PC-9 (cell line): Measurements from ENCODE around the gene GRM8. TPM values are rescaled to one million over a fixed set of nuclear protein-coding genes. Genes with fewer than 3 reads are reported as not detected.

ENCODE experiments used
- BruUV-seq: library from RNA; stranded (reverse); fragments of 400-500 nt; replicated peaks from 2 replicates; lab custom pipeline; 2021; lab: Mats Ljungman, UMichigan
- CTCF ChIA-PET: fragments of 300-600 bp; sonication (Branson Sonifier 250); formaldehyde crosslinking; loops from one replicate; lab custom pipeline; 2022; ENCODE audit warnings: antibody characterized with exemption; lab: Charles Lee
- POLR2A ChIA-PET: fragments of 300-600 bp; sonication (Branson Sonifier 250); formaldehyde crosslinking; loops from one replicate; lab custom pipeline; 2022; ENCODE audit warnings: antibody characterized with exemption; ENCODE audit not compliant: unreplicated experiment; lab: Charles Lee
- DNase-seq, 2 experiments: peaks; one replicate each; pipeline versions ENCODE4 v3.0.0 to v3.0.0-alpha.2; 2015 to 2022; ENCODE audit warnings: mixed read lengths in 1 of 2
- H2AFZ ChIP-seq: fragments of 200-600 bp; sonication (generic); 2 replicates; pipeline ENCODE4 v1.8.1; 2017; ENCODE audit warnings: antibody characterized with exemption
- H3F3A ChIP-seq: fragments of 200-600 bp; sonication (generic); 2 replicates; pipeline ENCODE4 v1.8.1; 2017; ENCODE audit warnings: antibody characterized with exemption, mild to moderate bottlenecking, low read depth; ENCODE audit not compliant: insufficient read depth
- H3K27ac ChIP-seq: fragments of 200-600 bp; sonication (generic); 2 replicates; pipeline ENCODE4 v1.6.1; 2016; ENCODE audit warnings: mixed run types
- H3K27me3 ChIP-seq: fragments of 200-600 bp; sonication (generic); 2 replicates; pipeline ENCODE4 v1.6.1; 2016; ENCODE audit warnings: low read depth, mixed run types; ENCODE audit not compliant: insufficient read depth
- H3K36me3 ChIP-seq: fragments of 200-600 bp; sonication (generic); 2 replicates; pipeline ENCODE4 v1.6.1; 2016; ENCODE audit warnings: low read depth, mixed run types
- H3K4me1 ChIP-seq: fragments of 200-600 bp; sonication (generic); replicated peaks from 2 replicates; pipeline ENCODE4 v1.6.1; 2016; ENCODE audit warnings: mixed run types; ENCODE audit not compliant: insufficient read depth
- H3K4me2 ChIP-seq: fragments of 200-600 bp; sonication (generic); 2 replicates; pipeline ENCODE4 v1.6.1; 2017; ENCODE audit warnings: mixed run types
- H3K4me3 ChIP-seq: fragments of 200-600 bp; sonication (generic); 2 replicates; pipeline ENCODE4 v1.6.1; 2016; ENCODE audit warnings: mixed run types
- H3K79me2 ChIP-seq: fragments of 200-600 bp; sonication (generic); 2 replicates; pipeline ENCODE4 v1.6.1; 2017; ENCODE audit warnings: low read depth, mixed run types
- H3K9me2 ChIP-seq: fragments of 200-600 bp; sonication (generic); 2 replicates; pipeline ENCODE4 v1.8.1; 2017; ENCODE audit warnings: mild to moderate bottlenecking; ENCODE audit not compliant: insufficient read depth
- H3K9me3 ChIP-seq: fragments of 200-600 bp; sonication (generic); 2 replicates; pipeline ENCODE4 v1.8.1; 2016; ENCODE audit warnings: low read depth; ENCODE audit not compliant: insufficient read depth
- H4K20me1 ChIP-seq: fragments of 200-600 bp; sonication (generic); 2 replicates; pipeline ENCODE4 v1.8.1; 2017; ENCODE audit not compliant: insufficient read depth
- EZH2 ChIP-seq: fragments of 200-600 bp; sonication (generic); IDR thresholded peaks from 2 replicates; pipeline ENCODE4 v1.8.0; 2017; ENCODE audit warnings: antibody characterized with exemption, low read depth
- intact Hi-C: fragments of 100-400 bp; cut with micrococcal nuclease; formaldehyde crosslinking; loops from one replicate; pipeline ENCODE4 v1.10.0; 2022; ENCODE audit not compliant: unreplicated experiment
- total RNA-seq: library from RNA; stranded (reverse); gene quantifications from 2 replicates; pipeline ENCODE4 v1.2.3, GENCODE V29; 2021
- TF ChIP-seq, protein P1 (sequence below): fragments of 200-600 bp; sonication (generic); conservative IDR thresholded peaks from 2 replicates; pipeline ENCODE4 v1.6.1; 2017; ENCODE audit warnings: mixed run types, antibody characterized with exemption, mild to moderate bottlenecking, moderate library complexity

The GRM8 gene
- total RNA-seq, 1 experiment from 2014 or later, result not detected

DNA sequence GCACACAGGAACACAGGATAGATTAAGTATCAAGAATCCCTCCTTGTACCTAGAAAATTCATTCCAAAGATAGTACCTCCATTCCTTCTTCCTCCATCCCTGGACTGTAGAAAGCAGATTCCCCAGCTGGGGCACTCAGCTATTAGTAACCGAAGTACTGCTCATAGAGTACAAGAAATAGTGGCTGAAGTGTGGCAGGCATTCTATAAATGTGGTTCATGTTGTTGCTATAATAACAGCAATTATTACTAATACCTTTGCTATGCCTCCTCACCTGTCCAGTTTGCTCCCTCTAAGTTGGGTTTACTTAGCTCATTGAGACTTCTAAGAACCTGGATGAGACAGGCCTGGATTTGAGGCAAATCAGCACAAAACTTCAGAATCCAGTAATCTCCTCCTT, 453.2 kb downstream of the GRM8 start:
- intact Hi-C loops, result no loop called here
- Histone ChIP-seq H3K4me3 (no peak overlapping the region), H3K79me2 (no peaks in the 10 kb centered on the region), H4K20me1 (no peaks in the 10 kb centered on the region), H3K9me2 (no peaks in the 10 kb centered on the region), H3F3A (no peaks in the 10 kb centered on the region), H3K27me3 (no peaks in the 10 kb centered on the region), H3K4me2 (no peak overlapping the region), H3K4me1 (no peaks in the 10 kb centered on the region), H2AFZ (no peak overlapping the region), H3K9me3 (no peaks in the 10 kb centered on the region), H3K27ac (no peak overlapping the region), H3K36me3 (no peaks in the 10 kb centered on the region)
- ChIA-PET POLR2A (interaction anchor here (0.6 kb wide), 1 partner anchor 291 kb away, joined by 5 read pairs; no protein-coding TSS in a partner anchor), CTCF (no interaction called here)
- TF ChIP-seq, protein P1, sequence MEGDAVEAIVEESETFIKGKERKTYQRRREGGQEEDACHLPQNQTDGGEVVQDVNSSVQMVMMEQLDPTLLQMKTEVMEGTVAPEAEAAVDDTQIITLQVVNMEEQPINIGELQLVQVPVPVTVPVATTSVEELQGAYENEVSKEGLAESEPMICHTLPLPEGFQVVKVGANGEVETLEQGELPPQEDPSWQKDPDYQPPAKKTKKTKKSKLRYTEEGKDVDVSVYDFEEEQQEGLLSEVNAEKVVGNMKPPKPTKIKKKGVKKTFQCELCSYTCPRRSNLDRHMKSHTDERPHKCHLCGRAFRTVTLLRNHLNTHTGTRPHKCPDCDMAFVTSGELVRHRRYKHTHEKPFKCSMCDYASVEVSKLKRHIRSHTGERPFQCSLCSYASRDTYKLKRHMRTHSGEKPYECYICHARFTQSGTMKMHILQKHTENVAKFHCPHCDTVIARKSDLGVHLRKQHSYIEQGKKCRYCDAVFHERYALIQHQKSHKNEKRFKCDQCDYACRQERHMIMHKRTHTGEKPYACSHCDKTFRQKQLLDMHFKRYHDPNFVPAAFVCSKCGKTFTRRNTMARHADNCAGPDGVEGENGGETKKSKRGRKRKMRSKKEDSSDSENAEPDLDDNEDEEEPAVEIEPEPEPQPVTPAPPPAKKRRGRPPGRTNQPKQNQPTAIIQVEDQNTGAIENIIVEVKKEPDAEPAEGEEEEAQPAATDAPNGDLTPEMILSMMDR, result no peak
- no peak for TF ChIP-seq EZH2
- no TSS peak for BruUV-seq
- DNase-seq, result no peak

DNA sequence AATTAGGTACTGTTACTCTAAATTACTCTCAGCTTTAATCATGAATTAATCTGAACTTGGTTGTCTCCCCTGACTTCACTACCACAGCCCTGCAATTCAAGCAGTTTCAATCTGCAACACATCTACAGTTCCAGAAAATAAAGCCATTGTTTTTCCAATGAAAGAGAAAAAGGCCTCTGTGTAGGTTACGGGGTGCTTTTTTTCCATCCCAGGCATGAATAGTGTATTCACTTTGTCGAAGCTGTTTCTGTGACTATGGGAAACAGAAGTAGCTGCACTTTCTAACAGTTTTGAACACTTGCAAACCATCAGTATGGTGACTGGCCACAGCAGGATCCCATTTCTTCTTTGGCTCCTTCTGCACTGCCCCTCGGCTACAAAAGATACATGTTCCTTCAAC, 460.2 kb downstream of the GRM8 start:
- no peak overlapping the region for H3K27ac ChIP-seq
- BruUV-seq, result no TSS peak
- DNase-seq, result no peak
- no peak overlapping the region for H3K4me2 ChIP-seq
- TF ChIP-seq, protein P1, result no peak
- no peak for TF ChIP-seq EZH2
- no peaks in the 10 kb centered on the region for H4K20me1 ChIP-seq
- no peaks in the 10 kb centered on the region for H3K4me1 ChIP-seq
- no peaks in the 10 kb centered on the region for H3F3A ChIP-seq
- no peak overlapping the region for H2AFZ ChIP-seq
- ChIA-PET POLR2A (interaction anchor here (0.6 kb wide), 1 partner anchor 1064 kb away, joined by 3 read pairs; no protein-coding TSS in a partner anchor), CTCF (no interaction called here)
- H3K4me3 ChIP-seq, result no peak overlapping the region
- intact Hi-C loops, result no loop called here
- H3K27me3 ChIP-seq, result no peaks in the 10 kb centered on the region
- H3K9me2 ChIP-seq, result no peaks in the 10 kb centered on the region
- no peaks in the 10 kb centered on the region for H3K36me3 ChIP-seq
- H3K9me3 ChIP-seq, result no peaks in the 10 kb centered on the region; the same call in 1 of the 2 replicates
- H3K79me2 ChIP-seq, result no peaks in the 10 kb centered on the region

DNA sequence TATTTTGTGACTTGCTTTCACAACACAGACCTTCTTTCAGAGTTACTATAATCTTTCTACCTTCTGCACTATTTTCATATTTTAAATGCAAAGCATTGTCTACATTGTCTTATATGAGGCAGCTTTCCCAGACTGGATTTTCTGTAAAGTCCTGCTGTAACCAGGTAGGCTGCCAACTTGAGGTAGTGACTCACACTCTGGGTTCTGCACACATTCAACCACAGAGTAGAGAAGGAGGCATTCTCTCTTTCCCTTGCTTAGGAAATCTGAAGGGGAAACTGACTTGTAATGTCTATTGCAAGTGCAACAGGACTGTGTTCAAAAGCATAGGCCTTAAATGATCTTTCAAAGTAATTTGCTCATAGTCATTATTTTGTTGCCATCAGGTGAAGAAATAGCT, 461.4 kb downstream of the GRM8 start:
- no peak overlapping the region for H3K27ac ChIP-seq
- DNase-seq, result no peak
- no peak overlapping the region for H3K4me3 ChIP-seq
- CTCF ChIA-PET, result no interaction called here
- BruUV-seq, result no TSS peak
- no peak overlapping the region for H2AFZ ChIP-seq
- no peaks in the 10 kb centered on the region for H3K36me3 ChIP-seq
- H3K9me3 ChIP-seq, result no peaks in the 10 kb centered on the region; the same call in 1 of the 2 replicates
- TF ChIP-seq, protein P1, result no peak
- TF ChIP-seq EZH2, result no peak
- no peaks in the 10 kb centered on the region for H3K79me2 ChIP-seq
- no peaks in the 10 kb centered on the region for H3K9me2 ChIP-seq
- no peak overlapping the region for H3K4me2 ChIP-seq
- intact Hi-C loops, result no loop called here
- H4K20me1 ChIP-seq, result no peaks in the 10 kb centered on the region
- no peaks in the 10 kb centered on the region for H3F3A ChIP-seq
- no peaks in the 10 kb centered on the region for H3K4me1 ChIP-seq
- POLR2A ChIA-PET, result interaction anchor here (0.6 kb wide), 1 partner anchor 306 kb away, joined by 20 read pairs; no protein-coding TSS in a partner anchor
- no peaks in the 10 kb centered on the region for H3K27me3 ChIP-seq
